Activated naive CD4-positive, alpha-beta T cell (primary cell): Measurements from ENCODE around the gene TRABD2B.
"Not testable (repeated sequence)": the region's sequence is repeated elsewhere in the genome, so short reads cannot be mapped to it uniquely, and the experiment has no call there.

Experiments
- DNase-seq, 4 experiments: peaks; one replicate each; lab custom pipeline; 2025; lab: John Stamatoyannopoulos, UW

The TRABD2B gene

GRCh38 chr1:47967864-47968555 lies 29.2 kb downstream of the TRABD2B start:
- DNase-seq = no peak

- DNase-seq = no peak
Observed at GRCh38 chr1:47965816-47966215, 31.4 kb downstream of the TRABD2B start.

DNA sequence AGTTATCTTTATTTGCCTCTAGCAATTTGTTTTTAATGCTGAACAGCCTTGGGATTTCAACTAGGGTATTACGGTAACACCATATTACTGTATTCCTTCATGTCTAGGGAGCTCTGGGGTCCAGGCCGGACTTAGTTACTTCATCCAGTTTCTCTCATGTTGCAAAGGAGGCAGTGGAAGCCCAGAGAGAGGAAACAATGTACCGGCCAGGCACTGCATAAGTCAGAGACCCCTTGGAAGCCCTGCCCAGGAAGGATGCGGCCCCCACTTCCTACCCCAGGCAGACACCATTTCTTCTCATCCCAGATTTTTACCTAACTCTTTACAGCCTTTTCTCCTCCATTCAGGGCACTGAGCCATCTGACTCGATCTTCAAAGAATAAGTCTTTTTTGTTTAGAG lies 32.5 kb downstream of the TRABD2B start:
- no peak for DNase-seq

- no peak for DNase-seq
Observed at GRCh38 chr1:47963568-47964358, 33.4 kb downstream of the TRABD2B start.

GRCh38 chr1:47962750-47963492 lies 34.3 kb downstream of the TRABD2B start:
- DNase-seq = no peak

DNA sequence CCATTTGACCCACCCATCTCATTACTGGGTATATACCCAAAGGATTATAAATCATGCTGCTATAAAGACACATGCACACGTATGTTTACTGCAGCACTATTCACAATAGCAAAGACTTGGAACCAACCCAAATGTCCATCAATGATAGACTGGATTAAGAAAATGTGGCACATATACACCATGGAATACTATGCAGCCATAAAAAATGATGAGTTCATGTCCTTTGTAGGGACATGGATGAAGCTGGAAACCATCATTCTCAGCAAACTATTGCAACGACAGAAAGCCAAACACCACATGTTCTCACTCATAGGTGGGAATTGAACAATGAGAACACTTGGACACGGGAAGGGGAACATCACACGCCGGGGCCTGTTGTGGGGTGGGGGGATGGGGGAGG lies 35.4 kb downstream of the TRABD2B start:
- not testable (repeated sequence) for DNase-seq

- not testable (repeated sequence) for DNase-seq
Observed at GRCh38 chr1:47956491-47956890, 40.7 kb downstream of the TRABD2B start.

- DNase-seq = no peak
Observed at GRCh38 chr1:47953661-47954060, 43.5 kb downstream of the TRABD2B start.

- no peak for DNase-seq
Observed at GRCh38 chr1:47951545-47952235, 45.5 kb downstream of the TRABD2B start.

GRCh38 chr1:47951026-47951425 lies 46.2 kb downstream of the TRABD2B start:
- DNase-seq = no peak

DNA sequence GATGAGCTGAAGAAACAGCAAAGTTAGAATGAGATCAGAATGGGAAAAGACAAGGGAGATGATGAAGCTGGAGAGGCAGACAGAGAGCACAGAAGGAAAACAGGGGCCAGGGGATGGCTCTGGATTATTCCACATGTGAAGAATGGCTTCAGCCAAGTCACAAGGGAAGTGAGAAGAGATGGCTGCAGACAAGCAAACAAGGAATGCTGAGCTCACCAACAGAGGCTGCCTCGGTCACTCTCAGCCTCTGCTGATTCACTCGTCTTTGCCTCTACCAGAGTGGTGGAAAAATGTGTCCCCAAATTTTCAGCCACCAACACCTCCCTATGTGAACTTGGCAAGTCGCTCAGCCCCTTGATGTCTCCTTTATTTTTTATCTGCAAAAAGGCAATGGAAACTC lies 46.7 kb downstream of the TRABD2B start:
- DNase-seq = no peak

GRCh38 chr1:47948126-47948525 lies 49.1 kb downstream of the TRABD2B start:
- no peak for DNase-seq

GRCh38 chr1:47947531-47947930 lies 49.7 kb downstream of the TRABD2B start:
- DNase-seq = no peak

DNA sequence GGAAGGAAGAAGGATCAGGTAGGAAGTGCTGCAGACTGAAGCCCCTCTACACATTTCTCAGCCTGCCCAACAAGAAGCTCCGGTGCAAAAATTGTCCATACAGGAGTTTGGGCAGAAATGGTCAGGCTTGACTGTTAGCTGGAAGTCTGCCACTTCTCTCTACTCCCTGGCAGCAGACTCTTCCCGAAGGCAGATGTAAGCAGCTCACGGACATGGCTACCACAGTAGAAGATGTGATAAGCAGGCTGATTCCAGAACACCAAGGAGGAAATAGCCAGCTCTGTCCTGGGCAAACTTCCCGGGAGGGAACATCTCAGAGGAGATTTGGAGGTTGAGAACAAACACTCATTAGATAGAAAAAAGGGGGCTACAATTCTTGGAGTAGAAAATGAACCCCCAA lies 52.6 kb downstream of the TRABD2B start:
- DNase-seq = no peak

- no peak for DNase-seq
Observed at GRCh38 chr1:47942240-47942629, 55.0 kb downstream of the TRABD2B start.

GRCh38 chr1:47941609-47942239 lies 55.5 kb downstream of the TRABD2B start:
- no peak for DNase-seq

DNA sequence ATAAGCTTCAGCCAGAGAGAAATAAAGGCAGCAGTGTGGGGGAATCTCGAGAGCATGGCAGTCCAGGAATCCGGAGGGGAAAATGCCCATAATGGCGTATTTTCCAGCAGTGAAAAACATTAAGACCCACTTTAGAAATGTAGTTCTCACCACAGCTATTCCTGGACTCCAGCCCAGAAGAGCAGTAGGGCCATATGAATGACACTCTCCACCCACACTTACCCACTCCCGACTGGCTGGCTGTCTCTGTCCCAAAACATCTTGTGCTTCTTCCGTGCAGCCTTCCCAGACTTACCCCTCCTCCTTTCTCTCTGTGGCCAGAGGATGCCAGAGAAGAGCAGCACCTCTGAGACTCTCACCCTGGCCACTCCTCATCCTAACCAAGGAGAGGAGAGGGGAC lies 56.4 kb downstream of the TRABD2B start:
- no peak for DNase-seq

DNA sequence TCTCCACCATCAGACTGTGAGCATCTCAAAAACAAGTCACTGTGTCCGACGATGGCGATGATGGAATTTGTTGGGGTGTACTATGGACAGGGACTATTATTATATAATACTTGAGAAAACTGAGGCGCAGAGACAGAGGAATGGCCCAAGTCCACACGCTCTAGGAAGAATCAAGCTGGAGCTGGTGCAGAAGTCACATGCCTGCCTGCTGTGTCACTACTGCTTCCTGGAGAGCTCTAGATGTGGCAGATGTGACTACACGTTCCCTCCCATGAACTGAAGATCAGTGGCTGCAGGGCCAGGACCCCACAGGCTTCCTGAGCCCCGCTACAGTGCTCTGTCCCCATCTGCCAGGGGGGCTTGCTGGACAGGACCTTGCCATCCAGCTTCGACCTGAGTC lies 56.9 kb downstream of the TRABD2B start:
- no peak for DNase-seq

DNA sequence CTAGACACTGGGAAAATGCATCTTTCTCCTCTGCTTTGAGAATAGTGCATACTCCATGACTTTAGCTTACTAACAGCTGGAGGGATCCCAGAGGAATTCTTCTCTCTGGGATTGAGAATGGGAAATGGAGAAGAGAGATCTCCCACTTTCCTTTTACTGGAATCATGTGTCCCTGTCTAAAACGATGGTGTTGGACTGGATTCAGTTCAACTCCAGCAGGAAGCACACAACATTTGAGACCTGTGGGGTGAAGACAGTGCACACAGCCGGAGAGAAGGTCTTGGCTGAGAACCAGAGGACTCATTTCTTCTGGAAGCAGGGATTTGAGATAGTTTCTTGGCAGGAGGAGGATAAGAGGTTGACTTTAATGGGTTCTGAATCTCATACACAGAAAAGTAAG lies 58.7 kb downstream of the TRABD2B start:
- DNase-seq = no peak

DNA sequence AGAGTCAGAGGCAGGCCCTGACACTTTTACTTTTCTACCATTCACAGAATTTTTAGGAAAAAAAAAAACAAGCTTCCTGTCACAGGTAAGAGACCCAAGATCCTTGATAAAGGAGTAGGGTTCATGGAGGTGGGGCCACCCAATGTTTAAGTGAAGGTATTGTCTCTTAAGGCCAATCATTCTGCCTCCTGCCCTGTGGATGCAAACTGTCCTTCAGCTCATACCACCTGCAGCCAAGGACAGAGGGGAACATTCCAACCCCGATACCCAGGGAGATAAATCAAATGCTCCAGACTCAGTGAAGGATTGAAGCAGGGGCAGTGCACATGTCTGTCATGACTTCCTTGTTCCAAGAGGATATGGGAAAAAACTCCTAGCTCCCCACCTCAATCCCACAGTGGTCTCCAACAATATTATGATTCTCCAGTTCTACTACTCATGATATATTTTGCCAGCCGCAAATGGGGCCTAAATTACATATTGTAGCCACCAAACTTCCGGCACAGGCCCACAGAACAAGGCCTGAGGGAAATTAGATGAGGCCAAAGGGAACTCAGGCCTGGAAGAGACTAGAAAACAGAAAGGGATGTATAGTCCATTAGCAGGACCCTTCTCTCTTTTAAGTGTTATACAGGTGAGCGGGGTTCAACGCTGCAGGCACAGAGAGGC lies 59.5 kb downstream of the TRABD2B start:
- no peak for DNase-seq

- no peak for DNase-seq
Observed at GRCh38 chr1:47936916-47937551, 60.2 kb downstream of the TRABD2B start.
